ENCODE results near the gene ETS1. TPM values are rescaled to one million over a fixed set of nuclear protein-coding genes. Genes with fewer than 3 reads are reported as not detected.
A peak's percentile ranks its signal among the peaks of the same experiment; 100 is the strongest.

Gene ETS1
- total RNA-seq, 1 experiment from 2014 or later: 29.9 TPM

DNA sequence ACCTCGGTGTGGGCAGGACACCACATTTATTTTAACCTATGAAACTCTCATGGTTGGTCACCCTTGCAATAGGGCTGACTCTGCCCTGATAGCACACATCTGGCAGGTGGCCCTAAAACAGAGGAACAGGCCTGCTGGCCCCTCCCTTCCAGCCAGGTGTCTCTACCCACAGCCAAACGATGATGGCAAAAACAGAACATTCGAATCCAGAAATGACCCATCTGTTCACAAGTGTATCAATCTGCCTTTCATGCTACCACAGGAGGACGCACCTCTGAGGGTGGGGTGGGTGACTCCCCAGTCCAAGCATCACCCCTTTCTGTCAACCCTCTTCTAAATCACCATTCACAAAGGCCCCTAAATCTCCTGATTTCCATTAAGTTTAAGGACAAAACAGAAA lies 118.1 kb downstream of the ETS1 start:
- no peak for TF ChIP-seq CTCF (conservative IDR thresholded peaks at IDR 0.05)
- Histone ChIP-seq H2BK15ac (ENCODE audit: low read depth, low read length) (no peak overlapping the region), H2BK5ac (ENCODE audit: insufficient read length, low read length) (no peak overlapping the region), H3K4me2 (ENCODE audit: insufficient read depth, insufficient read length, low read length) (no peak overlapping the region), H4K91ac (ENCODE audit: insufficient read length, low read depth, low read length) (no peak overlapping the region), H3K23me2 (ENCODE audit: insufficient read length, low read depth, low read length, poor library complexity, severe bottlenecking) (no peaks in the 10 kb centered on the region), H3K23ac (ENCODE audit: insufficient read length, low read depth, low read length) (no peak overlapping the region), H3T11ph (ENCODE audit: low read length) (no peak overlapping the region), H2AK5ac (ENCODE audit: insufficient read length, low read length) (no peak overlapping the region), H3K79me2 (ENCODE audit: insufficient read depth, low read length) (no peaks in the 10 kb centered on the region), H3K27ac (ENCODE audit: insufficient read length, low read depth, low read length) (no peak overlapping the region), H2BK12ac (ENCODE audit: insufficient read length, low read depth, low read length) (no peak overlapping the region), H4K20me1 (ENCODE audit: control insufficient read depth, insufficient read depth, insufficient read length) (no peaks in the 10 kb centered on the region), H4K5ac (ENCODE audit: insufficient read length, low read depth, low read length) (no peak overlapping the region), H2AFZ (ENCODE audit: low read length) (no peak overlapping the region), H3K4ac (ENCODE audit: low read depth, low read length) (no peak overlapping the region), H3K9ac (ENCODE audit: extremely low read depth, insufficient read length, low read length) (no peak overlapping the region), H3K4me1 (ENCODE audit: insufficient read depth, low read length) (no peaks in the 10 kb centered on the region), H2BK120ac (ENCODE audit: low read depth, low read length, poor library complexity, severe bottlenecking) (no peak overlapping the region), H3K79me1 (ENCODE audit: insufficient read depth, low read depth, low read length, poor library complexity, severe bottlenecking) (peaks cover 3% of the 10 kb centered on the region), H3K56ac (ENCODE audit: insufficient read length, low read depth, low read length) (no peak overlapping the region), H3K18ac (ENCODE audit: insufficient read length, low read depth, low read length) (no peak overlapping the region), H4K8ac (replicated peaks; ENCODE audit: insufficient read length, low read depth, low read length) (no peak overlapping the region), H3K9me3 (ENCODE audit: control insufficient read depth, low read depth, low read length) (no peaks in the 10 kb centered on the region), H3K27me3 (ENCODE audit: insufficient read depth, low read length) (no peaks in the 10 kb centered on the region), H2BK20ac (ENCODE audit: low read depth, low read length, poor library complexity, severe bottlenecking) (no peak overlapping the region), H3K14ac (ENCODE audit: insufficient read depth, low read length) (no peak overlapping the region; the same call in 1 of the 2 replicates)
- no peak for DNase-seq
- Mint-ChIP-seq H3K9me3 (no peaks in the 10 kb centered on the region), H3K36me3 (ENCODE audit: insufficient read depth in 1 of 3, low read depth in 3 of 3) (peaks cover 0 to 13% (median 0%) of the 10 kb centered on the region in 3 experiments; a peak in 3 of 7 replicates), H3K27ac (peak overlapping the region in 1 of 3 experiments; percentile 16; a peak in 1 of 7 replicates), H3K27me3 (ENCODE audit: low read depth) (no peaks in the 10 kb centered on the region), H3K4me1 (peaks cover 5 to 12% of the 10 kb centered on the region in 2 experiments), H3K4me3 (no peak overlapping the region)
- WGBS (ENCODE audit: extremely low coverage, insufficient read length, low lambda C conversion rate): no CpG with 5 or more reads among the region's 4 CpGs

Data from H9 (cell line).